ENCODE results near the gene PIK3R2.

DNA sequence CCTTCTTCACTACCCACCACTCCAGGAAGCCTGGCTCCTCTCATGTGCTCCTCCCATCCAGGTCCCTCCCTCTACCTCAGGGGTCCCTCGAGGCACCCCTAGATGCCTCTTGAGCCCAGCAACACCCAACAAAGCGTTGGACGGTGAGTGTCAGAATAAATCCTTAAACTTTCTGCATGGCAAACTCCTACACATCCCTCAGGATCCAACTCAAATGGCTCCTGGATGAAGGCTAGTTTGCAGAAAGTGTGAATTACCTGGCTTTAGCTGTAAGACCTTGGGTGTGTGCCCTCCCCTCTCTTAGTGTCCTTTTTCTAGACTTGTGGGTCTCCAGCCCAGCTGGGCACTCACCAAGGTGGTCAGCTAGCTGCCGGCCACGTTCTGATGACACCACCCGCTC lies 45.4 kb downstream of the PIK3R2 start:
- TF ChIP-seq POLR2A (IDR thresholded peaks at IDR 0.05) (no peak), CTCF (IDR thresholded peaks at IDR 0.05) (no peak)
